ENCODE results near the gene DAW1.

GRCh38 chr2:227824711-227825110 lies 46.7 kb upstream of the DAW1 start:
- TF ChIP-seq, protein P1, sequence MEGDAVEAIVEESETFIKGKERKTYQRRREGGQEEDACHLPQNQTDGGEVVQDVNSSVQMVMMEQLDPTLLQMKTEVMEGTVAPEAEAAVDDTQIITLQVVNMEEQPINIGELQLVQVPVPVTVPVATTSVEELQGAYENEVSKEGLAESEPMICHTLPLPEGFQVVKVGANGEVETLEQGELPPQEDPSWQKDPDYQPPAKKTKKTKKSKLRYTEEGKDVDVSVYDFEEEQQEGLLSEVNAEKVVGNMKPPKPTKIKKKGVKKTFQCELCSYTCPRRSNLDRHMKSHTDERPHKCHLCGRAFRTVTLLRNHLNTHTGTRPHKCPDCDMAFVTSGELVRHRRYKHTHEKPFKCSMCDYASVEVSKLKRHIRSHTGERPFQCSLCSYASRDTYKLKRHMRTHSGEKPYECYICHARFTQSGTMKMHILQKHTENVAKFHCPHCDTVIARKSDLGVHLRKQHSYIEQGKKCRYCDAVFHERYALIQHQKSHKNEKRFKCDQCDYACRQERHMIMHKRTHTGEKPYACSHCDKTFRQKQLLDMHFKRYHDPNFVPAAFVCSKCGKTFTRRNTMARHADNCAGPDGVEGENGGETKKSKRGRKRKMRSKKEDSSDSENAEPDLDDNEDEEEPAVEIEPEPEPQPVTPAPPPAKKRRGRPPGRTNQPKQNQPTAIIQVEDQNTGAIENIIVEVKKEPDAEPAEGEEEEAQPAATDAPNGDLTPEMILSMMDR (IDR thresholded peaks at IDR 0.05 in 2 of 3, conservative IDR thresholded peaks at IDR 0.05 in 1 of 3; ENCODE audit: borderline replicate concordance in 1 of 3, insufficient read depth in 1 of 3, low read depth in 2 of 3, low read length in 2 of 3) = no peak
- TF ChIP-seq POLR2AphosphoS5 (IDR thresholded peaks at IDR 0.05; ENCODE audit: low read depth, low read length) (no peak), ELF1 (IDR thresholded peaks at IDR 0.05; ENCODE audit: borderline replicate concordance, low read depth) (no peak), POLR2A (IDR thresholded peaks at IDR 0.05; ENCODE audit: borderline replicate concordance, extremely low read depth, insufficient read depth, insufficient read length) (no peak), ZNF274 (IDR thresholded peaks at IDR 0.05; ENCODE audit: low read depth, low read length) (no peak), MAX (IDR thresholded peaks at IDR 0.05) (no peak), CBX3 (IDR thresholded peaks at IDR 0.05; ENCODE audit: low read depth) (no peak), YY1 (IDR thresholded peaks at IDR 0.05; ENCODE audit: extremely low read depth, insufficient replicate concordance, low read depth, low read length) (no peak), FOSL1 (IDR thresholded peaks at IDR 0.05; ENCODE audit: low read depth) (no peak), JUND (IDR thresholded peaks at IDR 0.05) (no peak), CEBPB (IDR thresholded peaks at IDR 0.05; ENCODE audit: low read depth) (no peak), EZH2 (IDR thresholded peaks at IDR 0.05) (no peak), SP1 (IDR thresholded peaks at IDR 0.05; ENCODE audit: low read depth) (no peak)
- TF ChIP-seq, protein P2, sequence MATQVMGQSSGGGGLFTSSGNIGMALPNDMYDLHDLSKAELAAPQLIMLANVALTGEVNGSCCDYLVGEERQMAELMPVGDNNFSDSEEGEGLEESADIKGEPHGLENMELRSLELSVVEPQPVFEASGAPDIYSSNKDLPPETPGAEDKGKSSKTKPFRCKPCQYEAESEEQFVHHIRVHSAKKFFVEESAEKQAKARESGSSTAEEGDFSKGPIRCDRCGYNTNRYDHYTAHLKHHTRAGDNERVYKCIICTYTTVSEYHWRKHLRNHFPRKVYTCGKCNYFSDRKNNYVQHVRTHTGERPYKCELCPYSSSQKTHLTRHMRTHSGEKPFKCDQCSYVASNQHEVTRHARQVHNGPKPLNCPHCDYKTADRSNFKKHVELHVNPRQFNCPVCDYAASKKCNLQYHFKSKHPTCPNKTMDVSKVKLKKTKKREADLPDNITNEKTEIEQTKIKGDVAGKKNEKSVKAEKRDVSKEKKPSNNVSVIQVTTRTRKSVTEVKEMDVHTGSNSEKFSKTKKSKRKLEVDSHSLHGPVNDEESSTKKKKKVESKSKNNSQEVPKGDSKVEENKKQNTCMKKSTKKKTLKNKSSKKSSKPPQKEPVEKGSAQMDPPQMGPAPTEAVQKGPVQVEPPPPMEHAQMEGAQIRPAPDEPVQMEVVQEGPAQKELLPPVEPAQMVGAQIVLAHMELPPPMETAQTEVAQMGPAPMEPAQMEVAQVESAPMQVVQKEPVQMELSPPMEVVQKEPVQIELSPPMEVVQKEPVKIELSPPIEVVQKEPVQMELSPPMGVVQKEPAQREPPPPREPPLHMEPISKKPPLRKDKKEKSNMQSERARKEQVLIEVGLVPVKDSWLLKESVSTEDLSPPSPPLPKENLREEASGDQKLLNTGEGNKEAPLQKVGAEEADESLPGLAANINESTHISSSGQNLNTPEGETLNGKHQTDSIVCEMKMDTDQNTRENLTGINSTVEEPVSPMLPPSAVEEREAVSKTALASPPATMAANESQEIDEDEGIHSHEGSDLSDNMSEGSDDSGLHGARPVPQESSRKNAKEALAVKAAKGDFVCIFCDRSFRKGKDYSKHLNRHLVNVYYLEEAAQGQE (IDR thresholded peaks at IDR 0.05; ENCODE audit: low read depth) = no peak
